Endothelial cell of umbilical vein (primary cell): Measurements from ENCODE around the gene NUMBL. TPM values are rescaled to one million over a fixed set of nuclear protein-coding genes. Genes with fewer than 3 reads are reported as not detected.
"Not testable (repeated sequence)": the region's sequence is repeated elsewhere in the genome, so short reads cannot be mapped to it uniquely, and the experiment has no call there.

ENCODE experiments used
- BruUV-seq: library from RNA; stranded (reverse); fragments of 400-500 nt; replicated peaks from 2 replicates; lab custom pipeline; 2021; lab: Mats Ljungman, UMichigan
- CTCF ChIA-PET: fragments of 300-600, 350-600 bp; sonication (Branson Sonifier 250); formaldehyde crosslinking; loops from one replicate; lab custom pipeline; 2021; ENCODE audit warnings: antibody characterized with exemption, inconsistent platforms; lab: Charles Lee
- POLR2A ChIA-PET: fragments of 300-600, 350-600 bp; sonication (Branson Sonifier 250); formaldehyde crosslinking; loops from one replicate; lab custom pipeline; 2021; ENCODE audit warnings: antibody characterized with exemption, inconsistent platforms; lab: Charles Lee
- DNase-seq: peaks from one replicate; pipeline ENCODE4 v3.0.0-alpha.2; 2011; ENCODE audit warnings: low read depth, low spot score
- FAIRE-seq: peaks from 2 replicates; lab custom pipeline; 2011; peaks lifted over from hg19 to GRCh38; lab: Jason Lieb, UNC
- H2AFZ ChIP-seq: 2 replicates; pipeline ENCODE4 v1.6.0; 2012; ENCODE audit warnings: low read depth, low read length, control low read depth, inconsistent platforms
- H3K27ac ChIP-seq: 2 replicates; pipeline ENCODE4 v1.5.1; 2011; ENCODE audit warnings: low read depth, mild to moderate bottlenecking, control low read depth, low read length, moderate library complexity; ENCODE audit not compliant: insufficient read depth
- H3K27me3 ChIP-seq, 2 experiments: 2 replicates each; pipeline versions ENCODE4 v1.6.0 to v1.6.1; 2011; ENCODE audit warnings: low read length in 2 of 2, mixed read lengths in 1 of 2; ENCODE audit not compliant: control insufficient read depth in 2 of 2, insufficient read depth in 2 of 2
- H3K36me3 ChIP-seq, 2 experiments: 2 replicates in 1 of 2; 3 replicates in 1 of 2; pipeline ENCODE4 v1.5.1; 2011; ENCODE audit warnings: low read length in 2 of 2, mild to moderate bottlenecking in 1 of 2, moderate library complexity in 1 of 2; ENCODE audit not compliant: control insufficient read depth in 2 of 2, insufficient read depth in 2 of 2; ENCODE audit errors: extremely low read depth in 1 of 2
- H3K4me1 ChIP-seq: 3 replicates; pipeline ENCODE4 v1.5.1; 2011; ENCODE audit warnings: mild to moderate bottlenecking, low read length; ENCODE audit not compliant: control insufficient read depth, insufficient read depth; ENCODE audit errors: extremely low read depth
- H3K4me2 ChIP-seq: 2 replicates; pipeline ENCODE4 v1.6.1; 2011; ENCODE audit warnings: low read length, control low read depth, mixed read lengths; ENCODE audit not compliant: insufficient read depth
- H3K4me3 ChIP-seq, 3 experiments: fragments of 200-600 bp in 1 of 3; sonication (generic), shearing (Covaris generic) in 1 of 3; replicated peaks in 1 of 3; 2 replicates each; pipeline ENCODE4 v1.5.1; 2011 to 2016; ENCODE audit warnings: control low read depth in 3 of 3, low read length in 3 of 3, mild to moderate bottlenecking in 2 of 3, inconsistent platforms in 1 of 3, low read depth in 1 of 3, moderate library complexity in 1 of 3; ENCODE audit not compliant: insufficient read depth in 1 of 3
- H3K79me2 ChIP-seq: 2 replicates; pipeline ENCODE4 v1.6.0; 2012; ENCODE audit warnings: low read length, inconsistent platforms; ENCODE audit not compliant: control insufficient read depth, insufficient read depth
- H3K9ac ChIP-seq: replicated peaks from 2 replicates; pipeline ENCODE3; 2011; ENCODE audit warnings: low read length, control low read depth; ENCODE audit not compliant: insufficient read depth; ENCODE audit errors: extremely low read depth
- H3K9me1 ChIP-seq: replicated peaks from 3 replicates; pipeline ENCODE4 v1.6.0; 2011; ENCODE audit warnings: mild to moderate bottlenecking, low read length; ENCODE audit not compliant: control insufficient read depth, insufficient read depth; ENCODE audit errors: extremely low read depth
- H3K9me3 ChIP-seq: replicated peaks from 2 replicates; pipeline ENCODE4 v1.5.1; 2012; ENCODE audit warnings: low read length, inconsistent platforms; ENCODE audit not compliant: control insufficient read depth, insufficient read depth
- H4K20me1 ChIP-seq: replicated peaks from 2 replicates; pipeline ENCODE3; 2011; ENCODE audit warnings: mild to moderate bottlenecking, low read length; ENCODE audit not compliant: control insufficient read depth, insufficient read depth; ENCODE audit errors: extremely low read depth
- dilution Hi-C: fragments of 300-500 bp; cut with MboI; formaldehyde crosslinking; loops from one replicate; pipeline ENCODE4 v1.15.0; 2019; ENCODE audit warnings: low sequenced_read_pairs; ENCODE audit not compliant: extremely low pct_ligation_motif_present
- intact Hi-C: fragments of 100-400 bp; cut with micrococcal nuclease; formaldehyde crosslinking; loops from one replicate; pipeline ENCODE4 v1.10.0; 2022
- polyA plus RNA-seq, 4 experiments: library from polyadenylated mRNA; depleted of rRNA in 3 of 4; stranded (reverse) in 3 of 4; unstranded in 1 of 4; fragments of >200 nt; gene quantifications; 2 replicates each; pipeline versions ENCODE4 v1.2.1 to v1.2.3, GENCODE V29; 2011 to 2012; ENCODE audit warnings: missing spikeins in 1 of 4
- total RNA-seq: library from RNA; stranded (reverse); gene quantifications from 2 replicates; pipeline ENCODE4 v1.2.3, GENCODE V29; 2021

NUMBL gene
- total and polyA plus RNA-seq, 2 donors (not counting 3 experiments of a cell fraction or from before 2014, with no cell fraction given): 21.5 to 46.7 TPM

DNA sequence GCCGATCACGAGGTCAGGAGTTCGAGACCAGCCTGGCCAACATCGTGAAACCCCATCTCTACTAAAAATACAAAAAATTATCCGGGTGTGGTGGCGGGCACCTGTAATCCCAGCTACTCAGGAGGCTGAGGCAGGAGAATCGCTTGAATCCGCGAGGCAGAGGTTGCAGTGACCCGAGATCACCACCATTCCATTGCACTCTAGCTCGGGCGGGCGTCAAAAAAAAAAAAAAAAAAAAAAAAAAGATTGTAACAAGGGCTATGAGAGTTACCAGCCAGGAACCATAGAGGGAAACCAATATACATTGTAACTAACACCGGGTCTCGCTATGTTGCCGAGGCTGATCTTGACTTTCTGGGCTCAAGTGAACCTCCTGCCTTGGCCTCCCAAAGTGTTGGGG lies 41.9 kb upstream of the NUMBL start:
- POLR2A ChIA-PET: not testable (repeated sequence)
- CTCF ChIA-PET: interaction anchor here (1.2 to 1.7 kb wide), 2 partner anchors 13 to 98 kb away, joined by 3 to 4 read pairs; no protein-coding TSS in a partner anchor

DNA sequence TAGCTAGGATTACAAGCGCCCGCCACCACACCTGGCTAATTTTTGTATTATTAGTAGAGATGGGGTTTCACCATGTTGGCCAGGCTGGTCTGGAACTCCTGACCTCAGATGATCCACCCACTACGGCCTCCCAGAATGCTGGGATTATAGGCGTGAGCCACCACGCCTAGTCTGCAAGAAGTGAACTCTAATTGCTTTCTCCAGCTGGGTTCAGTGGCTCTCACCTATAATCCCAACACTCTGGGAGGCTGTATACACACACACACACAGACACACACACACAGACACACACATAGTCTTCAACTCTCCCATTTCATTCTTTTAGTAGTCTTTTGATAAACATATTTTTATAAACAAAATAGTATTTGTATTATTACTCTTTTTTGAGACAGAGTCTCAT lies 39.6 kb upstream of the NUMBL start:
- intact Hi-C loops, BruUV-seq, H3K79me2 ChIP-seq, POLR2A ChIA-PET, H3K9me1 ChIP-seq, H3K4me3 ChIP-seq, FAIRE-seq, H4K20me1 ChIP-seq, H3K9me3 ChIP-seq, H3K4me2 ChIP-seq, H3K4me1 ChIP-seq, H3K27ac ChIP-seq, dilution Hi-C loops, CTCF ChIA-PET, H3K9ac ChIP-seq, DNase-seq, H2AFZ ChIP-seq, H3K27me3 ChIP-seq: not testable (repeated sequence)
- peaks cover 14 to 29% of the 10 kb centered on the region in 2 experiments for H3K36me3 ChIP-seq

More for the DNA sequence above, 41.9 kb upstream of the NUMBL start:
- H3K9ac ChIP-seq, H3K4me1 ChIP-seq, H3K27ac ChIP-seq, H3K9me3 ChIP-seq, H3K9me1 ChIP-seq, FAIRE-seq, DNase-seq, H4K20me1 ChIP-seq, H3K4me3 ChIP-seq, H3K4me2 ChIP-seq, BruUV-seq, H2AFZ ChIP-seq, dilution Hi-C loops, intact Hi-C loops, H3K79me2 ChIP-seq, H3K27me3 ChIP-seq: not testable (repeated sequence)
- H3K36me3 ChIP-seq: peaks cover 21 to 38% of the 10 kb centered on the region in 2 experiments
